MM.1S (cell line): ENCODE results near the gene CITED2.

Experiments
- EZH2 ChIP-seq: fragments of 300-600 bp; sonication (generic); optimal IDR thresholded peaks from 2 replicates; pipeline ENCODE3; 2017; ENCODE audit warnings: low read depth, mild to moderate bottlenecking, antibody characterized with exemption, low read length, mixed read lengths
- EZH2phosphoT487 ChIP-seq: fragments of 300-600 bp; sonication (generic); IDR thresholded peaks from 2 replicates; pipeline ENCODE4 v1.6.1; 2018; ENCODE audit warnings: antibody characterized with exemption, low read length
- TF ChIP-seq, protein P1 (sequence below): fragments of 300-600 bp; sonication (generic); IDR thresholded peaks from 2 replicates; pipeline ENCODE4 v1.5.1; 2016; ENCODE audit warnings: antibody characterized with exemption, low read length, mixed read lengths

DNA sequence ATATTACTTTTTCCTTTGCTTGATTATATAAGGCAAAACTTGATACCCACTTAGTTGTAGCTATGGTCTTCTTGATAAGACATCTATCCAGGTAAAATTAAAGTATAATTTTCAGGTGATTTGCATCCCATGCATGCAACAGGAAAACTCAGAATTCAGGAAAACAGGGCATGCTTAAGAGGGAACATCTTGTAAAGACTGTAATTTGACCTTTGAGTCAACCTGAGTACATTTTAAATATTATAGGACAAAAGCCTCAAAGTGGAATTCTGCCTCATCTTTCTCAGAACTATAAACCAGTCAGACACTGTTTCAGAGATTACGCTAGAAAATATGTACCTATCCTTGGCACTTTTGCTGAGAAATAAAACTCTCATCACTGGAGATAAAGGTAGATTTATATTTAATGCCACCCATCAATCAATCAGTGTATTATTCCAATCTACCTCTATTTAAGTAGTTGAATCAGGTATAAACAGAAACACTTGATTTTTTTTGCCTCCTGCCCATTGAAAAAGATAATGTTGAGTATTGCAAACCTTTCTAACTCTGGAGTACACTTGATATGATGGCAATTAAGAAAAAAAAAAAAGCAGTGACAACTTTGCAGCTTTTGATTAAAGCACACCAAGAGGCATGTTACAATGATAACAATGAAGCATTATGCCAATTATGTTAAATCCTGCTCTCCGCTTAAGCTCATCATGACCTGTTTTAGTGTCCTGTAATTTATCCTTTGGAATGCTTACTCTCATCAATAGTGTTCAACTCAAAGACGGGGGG is 2.8 kb downstream of the CITED2 start:
- TF ChIP-seq, protein P1, sequence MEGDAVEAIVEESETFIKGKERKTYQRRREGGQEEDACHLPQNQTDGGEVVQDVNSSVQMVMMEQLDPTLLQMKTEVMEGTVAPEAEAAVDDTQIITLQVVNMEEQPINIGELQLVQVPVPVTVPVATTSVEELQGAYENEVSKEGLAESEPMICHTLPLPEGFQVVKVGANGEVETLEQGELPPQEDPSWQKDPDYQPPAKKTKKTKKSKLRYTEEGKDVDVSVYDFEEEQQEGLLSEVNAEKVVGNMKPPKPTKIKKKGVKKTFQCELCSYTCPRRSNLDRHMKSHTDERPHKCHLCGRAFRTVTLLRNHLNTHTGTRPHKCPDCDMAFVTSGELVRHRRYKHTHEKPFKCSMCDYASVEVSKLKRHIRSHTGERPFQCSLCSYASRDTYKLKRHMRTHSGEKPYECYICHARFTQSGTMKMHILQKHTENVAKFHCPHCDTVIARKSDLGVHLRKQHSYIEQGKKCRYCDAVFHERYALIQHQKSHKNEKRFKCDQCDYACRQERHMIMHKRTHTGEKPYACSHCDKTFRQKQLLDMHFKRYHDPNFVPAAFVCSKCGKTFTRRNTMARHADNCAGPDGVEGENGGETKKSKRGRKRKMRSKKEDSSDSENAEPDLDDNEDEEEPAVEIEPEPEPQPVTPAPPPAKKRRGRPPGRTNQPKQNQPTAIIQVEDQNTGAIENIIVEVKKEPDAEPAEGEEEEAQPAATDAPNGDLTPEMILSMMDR = no peak
- TF ChIP-seq EZH2 (no peak), EZH2phosphoT487 (no peak)
